Activated CD4-positive, alpha-beta T cell treated with anti-CD3 and anti-CD28 coated beads for 24 hours (primary cell): ENCODE measurements around the gene PLAAT5.
A peak's percentile ranks its signal among the peaks of the same experiment; 100 is the strongest.
"Not testable (repeated sequence)": the region's sequence is repeated elsewhere in the genome, so short reads cannot be mapped to it uniquely, and the experiment has no call there.

Experiments
- DNase-seq, 2 donors: peaks; one replicate each; pipeline ENCODE4 v3.0.0-alpha.2; 2020; ENCODE audit warnings: low read depth in 2 of 2

PLAAT5 gene, protein sequence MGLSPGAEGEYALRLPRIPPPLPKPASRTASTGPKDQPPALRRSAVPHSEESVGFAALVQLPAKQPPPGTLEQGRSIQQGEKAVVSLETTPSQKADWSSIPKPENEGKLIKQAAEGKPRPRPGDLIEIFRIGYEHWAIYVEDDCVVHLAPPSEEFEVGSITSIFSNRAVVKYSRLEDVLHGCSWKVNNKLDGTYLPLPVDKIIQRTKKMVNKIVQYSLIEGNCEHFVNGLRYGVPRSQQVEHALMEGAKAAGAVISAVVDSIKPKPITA

DNA sequence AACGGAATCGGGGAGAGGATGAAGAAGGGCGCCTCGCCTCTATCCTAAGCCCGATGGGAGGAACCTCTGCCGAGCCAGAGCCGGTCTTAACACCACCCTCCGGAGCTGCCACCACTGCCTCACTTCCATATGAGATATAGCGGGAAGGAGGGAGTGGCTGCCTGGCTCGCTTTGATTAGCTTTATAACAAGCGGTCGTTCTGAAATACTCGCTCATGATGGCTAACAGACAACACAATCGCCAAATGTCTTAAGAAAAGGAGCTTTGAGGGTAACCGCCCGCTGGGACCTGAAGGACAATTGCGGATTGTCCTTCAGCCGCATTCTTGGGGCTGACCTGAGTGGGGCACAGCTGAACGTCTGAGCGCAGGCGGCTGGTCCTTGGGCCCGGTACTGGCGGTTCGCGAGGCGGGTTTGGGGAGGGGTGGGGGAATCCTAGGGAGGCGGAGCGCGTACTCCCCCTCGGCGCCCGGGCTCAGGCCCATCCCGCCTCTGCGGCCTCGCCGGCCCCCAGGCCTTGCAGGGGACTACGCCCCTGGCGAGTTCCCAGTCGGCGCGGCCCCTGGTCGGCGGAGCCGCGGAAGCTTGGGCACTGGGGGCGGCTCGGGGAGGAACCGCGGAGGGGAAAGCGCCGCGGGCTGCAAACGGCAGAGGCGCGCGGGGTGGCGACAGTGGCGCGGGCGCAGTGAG, at the start of gene PLAAT5:
Gene PLAAT5, minus strand, starts transcription at position 617 of the 689 bp plus-strand sequence. Its CDS starts 133 bp downstream, at position 484.
- DNase-seq: peak in 1 of 2 donors; percentile 10

DNA sequence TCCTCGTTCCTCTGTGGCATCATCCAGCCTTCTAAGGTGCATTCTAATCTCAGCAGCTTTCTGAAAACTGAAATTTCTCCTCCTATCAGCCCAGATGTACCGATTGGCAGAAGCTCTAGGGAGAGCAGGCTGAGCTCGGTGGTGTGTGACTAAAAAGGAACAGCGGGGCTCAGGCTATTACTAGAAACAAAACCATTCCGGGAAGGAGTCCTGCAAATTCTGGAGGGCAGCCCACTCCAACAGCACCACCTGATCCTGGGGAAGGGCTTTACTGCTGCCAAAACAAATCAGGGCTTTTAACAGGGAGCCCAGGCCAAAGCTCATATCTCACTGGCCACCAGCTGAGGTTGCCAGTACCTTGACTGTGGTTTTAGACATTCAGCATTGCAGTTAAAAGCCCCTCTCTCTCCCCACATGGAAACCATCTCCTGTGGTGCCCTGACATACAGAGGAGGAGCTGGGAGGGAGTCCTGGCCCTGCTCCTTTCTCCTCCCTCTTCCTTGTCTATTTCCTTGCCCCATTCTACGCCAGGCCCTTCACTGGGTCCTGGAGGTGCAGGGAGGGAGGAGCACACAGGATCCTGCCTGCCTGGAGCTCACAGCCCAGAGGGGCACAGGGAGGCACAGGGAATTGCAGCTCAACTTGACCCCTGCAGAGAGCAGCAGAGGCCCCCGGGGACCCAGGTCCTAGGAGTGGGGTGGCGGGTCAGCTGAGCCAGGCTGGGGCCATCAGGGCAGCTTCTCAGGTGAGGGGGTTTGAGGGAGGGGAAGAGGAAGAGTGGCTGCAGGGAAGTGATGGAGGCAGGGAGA, 46.5 kb upstream of the PLAAT5 start:
- no peak for DNase-seq

- no peak for DNase-seq
These were observed 45.8 kb upstream of the PLAAT5 start, which contains the start of gene PLAAT4 for GRCh38 chr11:63536669-63537292. Gene PLAAT4 (plus strand): TSS chr11:63536808. CDS start chr11:63536869, 61 bp downstream.

DNA sequence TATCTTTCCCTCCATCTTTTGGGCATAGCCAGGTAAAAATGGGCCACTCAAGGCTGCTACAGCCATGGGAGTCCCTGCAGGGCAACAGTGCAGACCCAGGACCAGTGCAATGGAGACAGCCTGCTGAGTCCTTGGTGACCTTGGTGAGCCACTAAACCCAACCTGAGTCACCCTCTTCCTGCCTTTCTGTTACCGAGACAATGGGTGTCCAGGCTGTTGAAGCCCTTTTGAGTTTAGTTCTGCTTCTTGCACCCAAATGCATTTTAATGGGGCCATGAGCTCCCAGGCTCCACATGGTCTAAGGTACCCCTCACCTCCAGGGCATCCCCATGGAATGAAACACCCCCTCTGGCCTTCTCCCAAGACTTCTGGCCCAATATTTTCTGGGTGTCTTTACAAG, 44.8 kb upstream of the PLAAT5 start:
- DNase-seq: no peak

GRCh38 chr11:63534895-63535461, 44.0 kb upstream of the PLAAT5 start:
- no peak for DNase-seq

- DNase-seq: no peak
These were observed 43.1 kb upstream of the PLAAT5 start for GRCh38 chr11:63534076-63534475.

- no peak for DNase-seq
These were observed 42.0 kb upstream of the PLAAT5 start for GRCh38 chr11:63532799-63533475.

GRCh38 chr11:63532117-63532516, 41.1 kb upstream of the PLAAT5 start:
- no peak for DNase-seq

GRCh38 chr11:63531074-63531792, 40.3 kb upstream of the PLAAT5 start:
- DNase-seq: not testable (repeated sequence)

DNA sequence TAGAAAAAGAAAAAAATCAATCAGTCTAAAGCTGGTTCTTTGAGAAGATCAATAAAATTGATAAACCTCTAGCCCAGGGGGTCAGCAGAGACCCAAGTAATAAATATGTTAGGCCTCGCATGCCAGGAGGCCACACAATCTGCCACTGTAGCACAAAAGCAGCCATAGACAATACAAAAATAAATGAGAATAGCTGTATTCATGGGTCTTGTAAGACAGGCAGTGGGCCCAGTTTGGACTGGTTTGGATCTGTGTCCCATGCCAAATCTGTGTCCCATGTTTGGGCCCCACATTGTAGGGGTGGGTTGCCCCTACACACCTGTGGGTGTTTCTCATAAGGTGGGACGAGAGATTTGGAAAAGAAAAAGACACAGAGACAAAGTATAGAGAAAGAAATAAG, 39.1 kb upstream of the PLAAT5 start:
- DNase-seq: no peak

DNA sequence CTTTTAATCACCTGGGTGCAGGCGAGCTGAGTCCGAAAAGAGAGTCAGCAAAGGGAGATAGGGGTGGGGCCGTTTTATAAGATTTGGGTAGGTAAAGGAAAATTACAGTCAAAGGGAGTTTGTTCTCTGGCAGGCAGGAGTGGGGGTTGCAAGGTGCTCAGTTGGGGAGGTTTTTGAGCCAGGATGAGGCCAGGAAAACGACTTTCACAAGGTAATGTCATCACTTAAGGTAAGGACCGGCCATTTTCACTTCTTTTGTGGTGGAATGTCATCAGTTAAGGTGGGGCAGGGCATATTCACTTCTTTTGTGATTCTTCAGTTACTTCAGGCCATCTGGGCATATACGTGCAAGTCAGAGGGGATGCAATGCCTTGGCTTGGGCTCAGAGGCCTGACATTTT, 38.4 kb upstream of the PLAAT5 start:
- DNase-seq: not testable (repeated sequence)

DNA sequence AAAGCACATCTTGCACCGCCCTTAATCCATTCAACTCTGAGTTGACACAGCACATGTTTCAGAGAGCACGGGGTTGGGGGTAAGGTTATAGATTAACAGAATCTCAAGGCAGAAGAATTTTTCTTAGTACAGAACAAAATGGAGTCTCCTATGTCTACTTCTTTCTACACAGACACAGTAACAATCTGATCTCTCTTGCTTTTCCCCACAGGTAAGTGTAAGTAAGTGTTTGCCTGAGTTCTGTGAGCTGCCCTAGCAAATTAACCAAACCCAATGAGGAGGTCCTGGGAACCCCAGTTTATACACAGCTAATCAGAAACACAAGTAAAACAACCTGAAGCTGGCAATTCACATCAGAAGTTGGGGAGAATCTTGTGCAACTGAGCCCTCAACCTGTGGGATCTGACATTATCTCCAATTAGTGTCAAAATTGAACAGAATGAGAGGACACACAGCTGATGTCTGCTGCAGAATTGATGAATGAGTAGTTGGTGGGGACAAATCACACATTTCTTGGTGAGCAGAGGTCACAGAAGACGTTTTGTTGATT, 37.8 kb upstream of the PLAAT5 start:
- DNase-seq: not testable (repeated sequence)

- not testable (repeated sequence) for DNase-seq
These were observed 37.2 kb upstream of the PLAAT5 start for GRCh38 chr11:63528156-63528555.

DNA sequence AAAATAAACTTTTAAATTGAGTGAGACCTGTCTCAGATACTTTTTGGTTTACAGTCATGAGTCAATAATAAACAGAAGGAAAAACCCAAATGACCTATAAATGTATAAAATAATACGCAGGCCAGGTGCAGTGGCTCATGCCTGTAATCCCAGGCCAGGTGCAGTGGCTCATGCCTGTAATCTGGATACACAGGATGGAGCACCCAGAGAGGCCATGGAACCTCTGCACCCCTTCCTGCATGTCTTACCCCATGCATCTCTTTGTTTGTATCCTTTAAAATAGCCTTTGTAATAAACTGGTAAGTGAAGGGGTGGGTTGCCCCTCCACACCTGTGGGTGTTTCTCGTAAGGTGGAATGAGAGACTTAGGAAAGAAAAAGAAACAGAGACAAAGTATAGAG, 36.7 kb upstream of the PLAAT5 start:
- no peak for DNase-seq

GRCh38 chr11:63523151-63523550, 32.2 kb upstream of the PLAAT5 start:
- no peak for DNase-seq

GRCh38 chr11:63521896-63522295, 30.9 kb upstream of the PLAAT5 start:
- DNase-seq: no peak

DNA sequence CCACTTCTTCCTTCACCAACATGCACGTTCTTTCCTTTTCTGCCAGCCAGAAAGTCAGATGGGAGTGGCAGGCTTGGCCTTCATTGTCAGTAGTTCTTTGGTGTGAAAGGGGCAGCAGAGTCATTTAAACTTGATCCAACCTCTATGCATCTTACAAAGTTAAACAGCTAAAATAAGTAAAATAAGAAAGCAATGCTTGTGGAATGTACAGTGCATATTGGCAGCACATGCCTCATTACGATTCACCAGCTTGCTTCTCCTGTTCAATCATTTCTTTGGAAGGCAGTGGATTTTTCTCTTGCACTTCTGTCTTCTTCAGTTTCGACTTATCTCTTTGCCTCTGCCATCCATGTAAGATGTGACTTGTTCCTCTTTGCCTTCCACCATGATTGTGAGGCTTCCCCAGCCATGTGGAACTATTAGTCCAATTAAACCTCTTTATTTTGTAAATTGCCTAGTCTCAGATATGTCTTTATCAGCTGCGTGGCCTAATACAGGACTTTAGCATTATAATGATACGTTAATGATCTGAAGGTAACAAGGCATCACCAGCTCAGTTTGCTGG, 29.7 kb upstream of the PLAAT5 start:
- no peak for DNase-seq

- DNase-seq: no peak
These were observed 27.6 kb upstream of the PLAAT5 start for GRCh38 chr11:63518548-63518947.

DNA sequence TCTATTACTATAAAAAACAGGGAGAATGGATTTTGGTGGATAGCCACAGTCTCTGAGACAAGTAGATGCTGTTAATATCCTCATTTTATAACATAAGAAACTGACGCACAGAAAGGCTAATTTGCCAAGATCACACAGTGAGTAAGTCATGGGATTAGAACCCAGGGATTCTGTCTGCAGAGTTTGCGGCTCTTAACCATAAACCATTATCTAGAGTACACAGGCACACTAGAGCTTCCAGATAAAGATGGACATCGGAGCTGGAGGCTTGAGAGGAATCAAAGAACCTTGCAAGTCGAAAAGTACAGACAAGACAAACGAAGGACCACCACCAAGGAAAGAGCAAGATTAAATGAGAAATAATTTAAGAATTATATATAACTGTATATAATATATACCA, 26.2 kb upstream of the PLAAT5 start:
- DNase-seq: no peak

- no peak for DNase-seq
These were observed 25.1 kb upstream of the PLAAT5 start for GRCh38 chr11:63516109-63516508.
